ENCODE results near the gene MROH7.

Gene MROH7

GRCh38 chr1:54601730-54602129 is 39.9 kb upstream of the MROH7 start:
- H3K4me1 ChIP-seq (ENCODE audit: control insufficient read depth in 1 of 2, insufficient read depth in 2 of 2, low read length in 2 of 2): no peaks in the 10 kb centered on the region
- H3K27ac ChIP-seq (ENCODE audit: low read depth, low read length): no peak overlapping the region
- no peaks in the 10 kb centered on the region for H3K79me1 ChIP-seq (ENCODE audit: low read length)
- H3K4me2 ChIP-seq (ENCODE audit: low read length): no peak overlapping the region
- H3K4me3 ChIP-seq (ENCODE audit: low read depth, low read length): no peak overlapping the region
- no peak for DNase-seq
- no peak overlapping the region for H2BK12ac ChIP-seq (ENCODE audit: low read length)
- peaks cover 2% of the 10 kb centered on the region for H3K9me3 ChIP-seq (ENCODE audit: insufficient read depth, low read depth, low read length)
- no peaks in the 10 kb centered on the region for H3K36me3 ChIP-seq (ENCODE audit: control insufficient read depth in 1 of 2, insufficient read depth in 2 of 2, low read length in 2 of 2)
- no peaks in the 10 kb centered on the region for H3K27me3 ChIP-seq (ENCODE audit: insufficient read depth, low read length)
- WGBS (ENCODE audit: extremely low coverage, insufficient coverage, insufficient read length): no CpG with 5 or more reads among the region's 10 CpGs
- no peak overlapping the region for H2BK5ac ChIP-seq (ENCODE audit: low read depth, low read length, poor library complexity)
- H3K23ac ChIP-seq (ENCODE audit: low read length): no peak overlapping the region
- H2AK5ac ChIP-seq (ENCODE audit: low read length): no peak overlapping the region
- H3K79me2 ChIP-seq (ENCODE audit: control insufficient read depth, insufficient read depth, low read length, poor library complexity): no peaks in the 10 kb centered on the region
- H3K14ac ChIP-seq (ENCODE audit: low read length): no peak overlapping the region
- no peak overlapping the region for H3K4ac ChIP-seq (ENCODE audit: low read depth, low read length)
- no peak overlapping the region for H3K18ac ChIP-seq (ENCODE audit: low read length)
- no peak overlapping the region for H4K12ac ChIP-seq (ENCODE audit: low read depth, low read length)
- H4K8ac ChIP-seq (ENCODE audit: low read depth, low read length): no peak overlapping the region
- H2AFZ ChIP-seq (ENCODE audit: insufficient read depth, low read length, poor library complexity): no peak overlapping the region
- H4K91ac ChIP-seq (ENCODE audit: low read depth, low read length): no peak overlapping the region
- no peak overlapping the region for H2BK120ac ChIP-seq (ENCODE audit: insufficient read depth, low read length, poor library complexity)
- H3K9ac ChIP-seq (ENCODE audit: low read length): no peak overlapping the region

GRCh38 chr1:54602554-54602953 is 39.0 kb upstream of the MROH7 start:
- Histone ChIP-seq H3K79me1 (ENCODE audit: low read length) (no peaks in the 10 kb centered on the region), H2AFZ (ENCODE audit: insufficient read depth, low read length, poor library complexity) (no peak overlapping the region), H2BK12ac (ENCODE audit: low read length) (no peak overlapping the region), H2AK5ac (ENCODE audit: low read length) (no peak overlapping the region), H3K27me3 (ENCODE audit: insufficient read depth, low read length) (no peaks in the 10 kb centered on the region), H3K4me3 (ENCODE audit: low read depth, low read length) (no peak overlapping the region), H3K4ac (ENCODE audit: low read depth, low read length) (no peak overlapping the region), H3K14ac (ENCODE audit: low read length) (no peak overlapping the region), H2BK5ac (ENCODE audit: low read depth, low read length, poor library complexity) (no peak overlapping the region), H3K4me2 (ENCODE audit: low read length) (no peak overlapping the region), H3K23ac (ENCODE audit: low read length) (no peak overlapping the region), H3K79me2 (ENCODE audit: control insufficient read depth, insufficient read depth, low read length, poor library complexity) (no peaks in the 10 kb centered on the region), H3K36me3 (ENCODE audit: control insufficient read depth in 1 of 2, insufficient read depth in 2 of 2, low read length in 2 of 2) (no peaks in the 10 kb centered on the region), H4K91ac (ENCODE audit: low read depth, low read length) (no peak overlapping the region), H3K9me3 (ENCODE audit: insufficient read depth, low read depth, low read length) (peaks cover 2% of the 10 kb centered on the region), H2BK120ac (ENCODE audit: insufficient read depth, low read length, poor library complexity) (no peak overlapping the region), H3K18ac (ENCODE audit: low read length) (no peak overlapping the region), H4K12ac (ENCODE audit: low read depth, low read length) (no peak overlapping the region), H3K9ac (ENCODE audit: low read length) (no peak overlapping the region), H3K27ac (ENCODE audit: low read depth, low read length) (no peak overlapping the region), H4K8ac (ENCODE audit: low read depth, low read length) (no peak overlapping the region), H3K4me1 (ENCODE audit: control insufficient read depth in 1 of 2, insufficient read depth in 2 of 2, low read length in 2 of 2) (no peaks in the 10 kb centered on the region)
- no CpG with 5 or more reads among the region's 18 CpGs for WGBS (ENCODE audit: extremely low coverage, insufficient coverage, insufficient read length)
- no peak for DNase-seq

GRCh38 chr1:54603241-54603640 is 38.3 kb upstream of the MROH7 start:
- no peak overlapping the region for H4K91ac ChIP-seq (ENCODE audit: low read depth, low read length)
- no peaks in the 10 kb centered on the region for H3K36me3 ChIP-seq (ENCODE audit: control insufficient read depth in 1 of 2, insufficient read depth in 2 of 2, low read length in 2 of 2)
- no peak overlapping the region for H2AK5ac ChIP-seq (ENCODE audit: low read length)
- H3K9ac ChIP-seq (ENCODE audit: low read length): no peak overlapping the region
- no peak overlapping the region for H2AFZ ChIP-seq (ENCODE audit: insufficient read depth, low read length, poor library complexity)
- H3K14ac ChIP-seq (ENCODE audit: low read length): no peak overlapping the region
- H3K18ac ChIP-seq (ENCODE audit: low read length): no peak overlapping the region
- H3K27me3 ChIP-seq (ENCODE audit: insufficient read depth, low read length): no peaks in the 10 kb centered on the region
- no peaks in the 10 kb centered on the region for H3K79me2 ChIP-seq (ENCODE audit: control insufficient read depth, insufficient read depth, low read length, poor library complexity)
- no peaks in the 10 kb centered on the region for H3K4me1 ChIP-seq (ENCODE audit: control insufficient read depth in 1 of 2, insufficient read depth in 2 of 2, low read length in 2 of 2)
- no peak overlapping the region for H3K4me3 ChIP-seq (ENCODE audit: low read depth, low read length)
- H3K4me2 ChIP-seq (ENCODE audit: low read length): no peak overlapping the region
- no peak overlapping the region for H2BK120ac ChIP-seq (ENCODE audit: insufficient read depth, low read length, poor library complexity)
- no peak overlapping the region for H3K27ac ChIP-seq (ENCODE audit: low read depth, low read length)
- no peak overlapping the region for H2BK12ac ChIP-seq (ENCODE audit: low read length)
- H4K12ac ChIP-seq (ENCODE audit: low read depth, low read length): no peak overlapping the region
- no peak overlapping the region for H4K8ac ChIP-seq (ENCODE audit: low read depth, low read length)
- H3K23ac ChIP-seq (ENCODE audit: low read length): no peak overlapping the region
- no peaks in the 10 kb centered on the region for H3K79me1 ChIP-seq (ENCODE audit: low read length)
- peak; percentile 44 to 76 for DNase-seq
- no peak overlapping the region for H2BK5ac ChIP-seq (ENCODE audit: low read depth, low read length, poor library complexity)
- peaks cover 2% of the 10 kb centered on the region for H3K9me3 ChIP-seq (ENCODE audit: insufficient read depth, low read depth, low read length)
- no peak overlapping the region for H3K4ac ChIP-seq (ENCODE audit: low read depth, low read length)
- WGBS (ENCODE audit: extremely low coverage, insufficient coverage, insufficient read length): no CpG with 5 or more reads among the region's 6 CpGs

- no peak overlapping the region for H3K4me2 ChIP-seq (ENCODE audit: low read length)
- no peak overlapping the region for H3K9ac ChIP-seq (ENCODE audit: low read length)
- DNase-seq: no peak
- no peak overlapping the region for H4K8ac ChIP-seq (ENCODE audit: low read depth, low read length)
- H3K36me3 ChIP-seq (ENCODE audit: control insufficient read depth in 1 of 2, insufficient read depth in 2 of 2, low read length in 2 of 2): no peaks in the 10 kb centered on the region
- H3K9me3 ChIP-seq (ENCODE audit: insufficient read depth, low read depth, low read length): peaks cover 2% of the 10 kb centered on the region
- H2AFZ ChIP-seq (ENCODE audit: insufficient read depth, low read length, poor library complexity): no peak overlapping the region
- no peak overlapping the region for H3K14ac ChIP-seq (ENCODE audit: low read length)
- no peak overlapping the region for H2AK5ac ChIP-seq (ENCODE audit: low read length)
- H3K4ac ChIP-seq (ENCODE audit: low read depth, low read length): no peak overlapping the region
- no peak overlapping the region for H3K27ac ChIP-seq (ENCODE audit: low read depth, low read length)
- no peaks in the 10 kb centered on the region for H3K4me1 ChIP-seq (ENCODE audit: control insufficient read depth in 1 of 2, insufficient read depth in 2 of 2, low read length in 2 of 2)
- no peak overlapping the region for H3K23ac ChIP-seq (ENCODE audit: low read length)
- no peaks in the 10 kb centered on the region for H3K79me1 ChIP-seq (ENCODE audit: low read length)
- no peak overlapping the region for H2BK5ac ChIP-seq (ENCODE audit: low read depth, low read length, poor library complexity)
- no peak overlapping the region for H3K4me3 ChIP-seq (ENCODE audit: low read depth, low read length)
- H3K27me3 ChIP-seq (ENCODE audit: insufficient read depth, low read length): no peaks in the 10 kb centered on the region
- H2BK12ac ChIP-seq (ENCODE audit: low read length): no peak overlapping the region
- H4K12ac ChIP-seq (ENCODE audit: low read depth, low read length): no peak overlapping the region
- no peak overlapping the region for H4K91ac ChIP-seq (ENCODE audit: low read depth, low read length)
- no peak overlapping the region for H3K18ac ChIP-seq (ENCODE audit: low read length)
- no peak overlapping the region for H2BK120ac ChIP-seq (ENCODE audit: insufficient read depth, low read length, poor library complexity)
- no CpG with 5 or more reads among the region's 7 CpGs for WGBS (ENCODE audit: extremely low coverage, insufficient coverage, insufficient read length)
- H3K79me2 ChIP-seq (ENCODE audit: control insufficient read depth, insufficient read depth, low read length, poor library complexity): no peaks in the 10 kb centered on the region
Observed at GRCh38 chr1:54604051-54604450, 37.5 kb upstream of the MROH7 start.

Data from trophoblast cell (in vitro differentiated cells and primary cell).